Body of pancreas (tissue), 4 donors: ENCODE results near the gene SLC26A11. TPM values are rescaled to one million over a fixed set of nuclear protein-coding genes. Genes with fewer than 3 reads are reported as not detected.

Experiments used
- ATAC-seq: fragments of 150-250 bp; one replicate; pipeline ENCODE4 v1.9.1; 2016
- DNase-seq, 4 donors: peaks; one replicate each; pipeline ENCODE4 v3.0.0-alpha.2; 2019
- H3K27ac ChIP-seq, 4 donors: fragments of 200-600 bp; sonication (generic); 1 replicate in 3 of 4; 2 replicates in 1 of 4; pipeline versions ENCODE4 v1.5.1 to v1.6.1; 2016 to 2019; ENCODE audit warnings: mild to moderate bottlenecking in 1 of 4, mixed read lengths in 1 of 4, moderate library complexity in 1 of 4
- H3K27me3 ChIP-seq, 2 donors: fragments of 200-600 bp; sonication (generic); one replicate each; pipeline ENCODE4 v1.6.0; 2016; ENCODE audit warnings: mild to moderate bottlenecking in 1 of 2
- H3K36me3 ChIP-seq, 2 donors: fragments of 200-600 bp; sonication (generic); replicated peaks in 1 of 2; 2 replicates each; pipeline ENCODE4 v1.5.1; 2016; ENCODE audit warnings: low read depth in 2 of 2; ENCODE audit not compliant: insufficient read depth in 1 of 2
- H3K4me1 ChIP-seq: fragments of 200-600 bp; sonication (generic); one replicate; pipeline ENCODE4 v1.6.0; 2016
- H3K4me3 ChIP-seq, 2 donors: fragments of 200-600 bp; sonication (generic); 1 replicate in 1 of 2; 2 replicates in 1 of 2; pipeline ENCODE4 v1.5.1; 2016 to 2019
- H3K9me3 ChIP-seq, 3 donors: fragments of 200-600 bp; sonication (generic); 1 replicate in 2 of 3; 2 replicates in 1 of 3; pipeline ENCODE4 v1.5.1; 2016
- CTCF ChIP-seq, 7 experiments: fragments of 450-650 bp in 4 of 7; fragments of 200-600 bp in 3 of 7; sonication (generic) in 3 of 7; IDR thresholded peaks; one replicate each; pipeline ENCODE4 v1.5.1; 2016 to 2019; ENCODE audit warnings: antibody characterized with exemption in 7 of 7
- POLR2A ChIP-seq, 3 donors: fragments of 450-650 bp; IDR thresholded peaks; one replicate each; pipeline ENCODE4 v1.6.1; 2016; ENCODE audit warnings: antibody characterized with exemption in 3 of 3, mild to moderate bottlenecking in 2 of 3
- WGBS, 2 donors: methylation state at CpG; one replicate each; pipeline ENCODE4 v1.1.5; 2017; 5-methylcytosine and 5-hydroxymethylcytosine counted together
- intact Hi-C: fragments of 100-400 bp; cut with DNase I; formaldehyde crosslinking; loops from one replicate; pipeline ENCODE4 v1.15.1; 2023
- total RNA-seq, 2 donors: library from RNA; depleted of rRNA; stranded (reverse); fragments of >200 nt; gene quantifications; one replicate each; pipeline ENCODE4 v1.1.0, GENCODE V29; 2016

The SLC26A11 gene
- total RNA-seq, 2 donors from 2014 or later = 7.5 to 11.5 TPM

- intact Hi-C loops = no loop called here
- ATAC-seq = no peak
- 91 to 93% methylated on average over 9 to 13 of the region's 13 CpGs for whole genome bisulfite sequencing, 2 donors
- Histone ChIP-seq H3K4me1 (peaks cover 32% of the 10 kb centered on the region), H3K27ac (no peak overlapping the region), H3K4me3 (no peak overlapping the region), H3K9me3 (no peaks in the 10 kb centered on the region), H3K36me3 (no peaks in the 10 kb centered on the region), H3K27me3 (no peaks in the 10 kb centered on the region)
- DNase-seq = no peak
- TF ChIP-seq CTCF (IDR thresholded peaks at IDR 0.05) (no peak), POLR2A (IDR thresholded peaks at IDR 0.05) (no peak)
Measured at GRCh38 chr17:80217703-80218362, 2.4 kb upstream of the SLC26A11 start.

- H3K27me3 ChIP-seq = no peaks in the 10 kb centered on the region
- H3K4me3 ChIP-seq = no peak overlapping the region
- TF ChIP-seq POLR2A (IDR thresholded peaks at IDR 0.05) (no peak), CTCF (IDR thresholded peaks at IDR 0.05) (no peak)
- H3K27ac ChIP-seq = no peak overlapping the region
- no peaks in the 10 kb centered on the region for H3K36me3 ChIP-seq
- no peak for ATAC-seq
- no peak for DNase-seq
- H3K9me3 ChIP-seq = no peaks in the 10 kb centered on the region
- WGBS, 2 donors = 84 to 100% methylated on average over 6 to 7 of the region's 7 CpGs
- H3K4me1 ChIP-seq = peaks cover 32% of the 10 kb centered on the region
- intact Hi-C loops = no loop called here
Measured at GRCh38 chr17:80218391-80218790, 1.8 kb upstream of the SLC26A11 start.

GRCh38 chr17:80219013-80219762 lies 1.0 kb upstream of the SLC26A11 start:
- H3K9me3 ChIP-seq = no peaks in the 10 kb centered on the region
- peak overlapping the region; percentile 53 to 89 (median 84) for H3K27ac ChIP-seq
- intact Hi-C loops = no loop called here
- TF ChIP-seq POLR2A (IDR thresholded peaks at IDR 0.05) (no peak), CTCF (IDR thresholded peaks at IDR 0.05) (no peak)
- no peaks in the 10 kb centered on the region for H3K36me3 ChIP-seq
- peaks cover 32% of the 10 kb centered on the region for H3K4me1 ChIP-seq
- peak; percentile 67 for ATAC-seq
- WGBS, 2 donors = 24% methylated on average over 11 to 15 of the region's 15 CpGs
- H3K27me3 ChIP-seq = no peaks in the 10 kb centered on the region
- peak overlapping the region; percentile 88 to 94 for H3K4me3 ChIP-seq
- DNase-seq = peak; percentile 72 to 86 (median 79)

GRCh38 chr17:80219763-80220053 lies 519 bp upstream of the SLC26A11 start:
- 0 to 8% methylated on average over 5 of the region's 5 CpGs for WGBS, 2 donors
- ATAC-seq (peak; percentile 8), DNase-seq (no peak)
- Histone ChIP-seq H3K9me3 (no peaks in the 10 kb centered on the region), H3K36me3 (no peaks in the 10 kb centered on the region), H3K4me3 (peak overlapping the region; percentile 88 to 94), H3K4me1 (peaks cover 32% of the 10 kb centered on the region), H3K27ac (peak overlapping the region; percentile 53 to 89 (median 84)), H3K27me3 (no peaks in the 10 kb centered on the region)
- intact Hi-C loops = no loop called here
- TF ChIP-seq POLR2A (IDR thresholded peaks at IDR 0.05) (peak in 1 of 3 donors; percentile 36), CTCF (IDR thresholded peaks at IDR 0.05) (no peak)
